Myocyte (in vitro differentiated cells): ENCODE results near the gene MVB12B. TPM values are rescaled to one million over a fixed set of nuclear protein-coding genes. Genes with fewer than 3 reads are reported as not detected.
A peak's percentile ranks its signal among the peaks of the same experiment; 100 is the strongest.

Experiments
- DNase-seq: peaks from one replicate; pipeline ENCODE4 v3.0.0-alpha.2; 2012; ENCODE audit warnings: low read depth
- total RNA-seq: library from RNA; depleted of rRNA; stranded (reverse); fragments of >200 nt; gene quantifications from 2 replicates; pipeline ENCODE4 v1.2.3, GENCODE V29; 2014

Gene MVB12B
- total RNA-seq, 1 donor from 2014 or later: 4.3 TPM

DNA sequence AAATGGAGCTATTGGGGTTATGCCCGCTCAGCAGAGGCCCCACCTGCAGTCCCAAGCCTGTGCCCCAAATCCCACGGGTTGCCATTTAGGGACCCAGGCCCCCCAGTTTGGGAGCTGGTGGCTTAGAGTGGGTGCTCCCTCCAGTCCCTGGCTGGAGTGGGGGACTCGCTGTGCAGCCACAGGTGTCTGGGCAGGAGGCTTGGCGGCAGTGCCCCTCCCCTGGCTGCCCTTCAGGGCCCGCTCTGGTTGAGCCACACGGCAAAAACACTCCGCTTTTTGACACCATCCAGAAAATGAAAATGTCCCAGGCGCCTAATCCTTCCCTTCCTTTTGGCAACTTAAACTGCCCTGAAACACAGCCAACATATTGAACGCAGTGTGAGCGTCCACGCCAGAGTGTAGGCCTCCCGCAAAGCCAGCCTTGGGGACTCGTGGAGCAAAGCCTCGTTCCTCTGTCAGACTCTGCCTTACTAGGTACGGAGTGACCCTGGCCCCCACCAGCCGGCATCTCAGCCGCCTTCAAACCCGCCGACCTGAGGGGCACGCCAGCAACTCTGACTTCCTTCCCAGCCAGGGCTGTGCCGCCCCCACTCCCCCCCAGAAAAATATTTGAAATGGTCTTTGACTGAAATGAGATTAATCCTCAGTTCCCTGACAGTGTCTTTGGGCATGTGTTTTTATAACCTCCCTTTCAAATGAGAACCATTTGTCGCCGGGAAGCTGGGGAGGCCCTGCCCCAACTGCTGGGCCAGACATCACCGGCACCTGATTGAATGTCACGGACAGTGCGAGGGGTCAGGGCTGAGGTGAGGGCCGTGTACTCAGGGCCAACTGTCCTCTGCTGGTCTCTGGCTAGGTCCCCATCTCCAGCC, 188.6 kb downstream of the MVB12B start:
- DNase-seq: no peak

DNA sequence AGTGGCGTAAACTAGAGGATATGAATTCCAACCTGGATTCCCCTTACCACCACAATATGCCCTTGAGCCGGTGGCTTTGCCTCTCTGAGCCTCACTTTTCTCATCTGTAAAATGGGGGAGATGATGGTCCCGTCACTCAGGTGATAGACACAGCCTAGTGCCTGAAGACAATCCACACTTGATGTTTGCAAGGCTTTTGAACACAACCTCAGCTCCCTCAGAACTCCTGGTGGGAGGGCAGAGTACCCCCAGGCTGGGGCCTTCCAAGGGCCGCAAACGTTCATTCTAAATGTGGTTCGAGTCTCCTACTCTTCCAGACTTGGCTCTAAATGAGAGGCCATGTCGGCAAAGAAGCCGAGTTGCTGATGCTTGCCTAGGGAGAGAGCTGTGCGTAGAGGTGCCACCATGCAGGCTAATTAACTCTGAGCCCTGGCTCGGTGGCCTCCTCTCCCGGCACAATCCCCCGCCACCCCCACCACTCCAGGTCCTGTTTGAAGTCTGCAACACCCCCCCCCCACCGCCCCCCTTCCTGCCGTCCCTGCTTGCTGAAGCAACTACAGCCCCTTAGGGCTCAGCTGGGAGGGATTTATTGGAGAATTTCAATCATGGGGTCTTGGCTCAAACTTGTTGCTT, 189.4 kb downstream of the MVB12B start:
- DNase-seq: no peak

DNA sequence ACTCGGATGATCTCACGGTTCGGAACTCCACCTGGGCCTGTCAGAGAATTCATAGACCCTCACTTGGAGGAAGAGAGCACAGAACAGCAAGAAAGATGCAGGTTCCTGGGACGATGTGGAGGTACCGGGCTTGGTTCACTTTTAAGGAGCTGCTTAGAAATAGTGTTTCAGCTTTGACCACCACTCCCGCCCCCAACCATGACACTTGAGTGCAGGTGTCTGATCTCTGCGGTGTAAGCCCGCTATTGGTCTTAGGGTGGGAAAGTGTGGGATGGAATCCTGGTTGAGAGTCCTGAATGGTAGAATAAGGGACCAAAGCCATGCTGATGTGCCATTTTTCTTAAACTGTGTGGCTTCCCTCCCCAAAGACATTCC, 189.9 kb downstream of the MVB12B start:
- DNase-seq: no peak

DNA sequence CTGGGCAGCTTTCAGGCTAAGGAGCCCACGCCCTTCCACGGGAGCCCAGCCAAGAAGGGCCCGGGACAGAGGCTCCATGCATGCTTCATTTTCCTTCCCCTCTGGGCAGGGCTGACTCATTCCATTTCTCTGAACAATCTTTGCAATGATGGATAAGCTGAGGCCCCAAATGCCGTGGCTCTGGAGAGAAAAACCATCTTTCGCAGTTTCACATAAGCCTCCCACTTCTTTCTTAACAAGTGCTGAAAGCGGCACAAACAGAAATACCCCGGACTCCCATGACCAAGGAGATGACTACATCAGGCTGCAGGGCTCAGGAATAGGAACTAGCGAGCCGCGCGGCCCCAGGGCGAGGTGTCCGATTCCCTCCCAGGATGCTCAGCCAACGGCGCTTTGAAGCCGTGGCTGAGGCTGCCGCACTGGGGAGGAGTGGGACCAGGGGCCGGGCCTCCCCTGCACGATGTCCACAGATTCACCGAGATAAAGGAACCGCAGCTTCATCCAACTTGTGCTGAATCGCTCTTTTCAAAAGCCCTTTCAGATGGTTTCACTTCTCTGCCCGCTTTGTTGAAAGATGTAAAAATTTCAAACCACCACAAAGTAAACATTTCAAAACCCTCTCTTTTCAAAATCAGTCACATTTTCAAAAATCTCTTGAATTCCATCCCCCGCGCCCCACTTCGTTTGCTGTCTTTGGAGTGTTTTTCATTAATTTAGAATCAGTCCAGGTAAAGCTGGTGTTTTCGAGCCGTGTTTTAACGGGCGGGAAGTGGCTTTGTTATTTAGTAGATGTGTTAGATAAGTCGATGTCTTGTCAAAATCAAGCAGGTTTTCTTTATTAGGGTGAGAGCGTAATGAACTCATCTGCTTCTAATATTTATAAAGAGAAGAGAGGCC, 190.6 kb downstream of the MVB12B start:
- DNase-seq: peak; percentile 68

DNA sequence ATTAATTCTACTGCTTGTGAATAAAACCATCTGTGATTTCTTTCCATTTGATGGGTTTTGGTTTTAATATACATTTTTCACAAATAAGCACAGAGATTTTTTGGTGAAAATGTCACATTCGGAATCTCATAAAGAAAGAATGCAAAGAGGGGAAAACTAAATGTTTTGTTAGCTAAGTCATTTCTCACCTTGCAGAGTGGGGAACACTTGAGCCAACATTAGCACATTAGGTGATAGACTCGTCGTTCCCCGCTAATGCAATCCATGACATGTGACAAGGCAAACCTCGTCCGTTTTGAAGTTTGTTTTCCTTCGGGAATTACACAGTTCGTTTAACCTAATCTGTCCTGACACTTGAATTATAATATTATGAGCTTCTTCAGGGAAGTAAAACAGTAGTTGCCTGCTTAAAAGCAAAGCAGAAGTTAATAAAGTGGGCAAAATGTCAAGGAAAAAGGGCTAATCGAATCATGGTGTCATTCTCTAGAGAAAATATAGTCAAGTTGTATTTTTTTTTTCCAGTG, 191.3 kb downstream of the MVB12B start:
- no peak for DNase-seq

DNA sequence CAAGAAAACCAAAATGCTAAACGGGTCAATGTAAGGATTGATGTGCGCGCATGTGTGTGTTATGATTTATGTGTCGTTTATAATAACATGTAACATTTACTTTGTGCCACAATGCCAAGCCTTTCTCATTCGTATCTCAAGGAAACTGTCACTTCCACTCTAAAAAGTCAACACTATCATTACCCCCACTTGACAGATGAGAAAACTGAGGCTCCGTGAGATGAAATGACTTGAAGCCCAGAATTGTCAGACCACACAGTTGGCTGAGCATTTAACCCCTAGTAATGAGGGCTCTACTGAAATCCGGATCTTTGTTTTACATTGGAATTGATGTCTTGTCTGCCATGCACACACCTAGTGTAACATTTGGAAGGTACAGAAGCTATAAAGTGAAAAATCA, 192.1 kb downstream of the MVB12B start:
- no peak for DNase-seq

DNA sequence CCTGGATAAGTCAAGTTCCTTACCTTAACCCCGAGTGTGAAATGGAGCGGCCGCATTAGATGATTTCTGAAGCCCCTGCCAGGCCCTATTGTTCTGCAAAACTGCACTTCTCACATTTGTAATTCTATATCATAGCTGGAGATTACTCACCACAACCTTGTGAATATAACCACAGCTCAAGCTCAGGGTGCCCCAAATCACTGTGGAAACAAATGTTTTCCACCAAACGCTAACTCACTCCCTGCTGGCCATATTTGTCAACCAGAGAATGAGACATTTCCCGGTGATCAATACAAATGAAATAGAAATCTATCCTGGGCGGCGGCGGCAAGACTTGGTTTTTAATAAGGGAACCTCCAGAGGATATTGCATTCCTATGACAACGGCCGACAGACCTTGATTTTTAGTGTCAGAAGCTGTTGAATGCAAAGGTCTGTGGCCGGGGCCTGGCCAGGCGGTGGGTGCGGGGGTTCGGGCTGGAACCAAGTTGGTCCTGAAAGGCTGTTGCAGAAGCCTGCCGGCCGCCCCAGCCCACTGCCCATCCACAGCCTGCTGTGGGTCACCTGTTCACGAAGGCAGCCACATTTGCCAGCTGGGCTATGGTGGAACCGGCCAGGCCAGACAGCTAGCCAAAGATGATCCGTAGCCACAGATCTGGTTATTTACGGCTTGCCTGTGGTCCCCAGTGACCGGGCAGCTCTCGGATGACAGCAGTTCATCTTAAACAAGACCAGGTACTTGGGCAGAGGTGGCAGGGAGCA, 193.2 kb downstream of the MVB12B start:
- peak; percentile 47 for DNase-seq

DNA sequence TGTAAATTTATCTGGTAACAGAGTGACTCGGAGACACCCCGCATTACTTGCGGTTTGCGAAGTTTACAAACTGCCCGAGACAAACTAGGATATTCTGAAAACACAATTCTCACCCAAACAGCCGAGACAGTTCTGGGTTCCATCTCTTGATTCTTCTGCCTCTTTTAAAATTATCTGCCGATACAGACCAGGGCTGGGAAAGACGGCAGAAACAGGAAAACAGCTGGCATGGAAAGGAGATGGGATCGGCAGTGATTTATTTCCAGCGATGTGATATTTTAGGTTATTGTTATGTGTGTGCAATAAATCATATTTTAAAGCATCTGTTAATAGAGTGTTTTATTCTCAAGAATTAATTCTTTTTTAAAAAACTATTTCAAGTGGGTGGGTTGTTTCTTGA, 193.8 kb downstream of the MVB12B start:
- no peak for DNase-seq

DNA sequence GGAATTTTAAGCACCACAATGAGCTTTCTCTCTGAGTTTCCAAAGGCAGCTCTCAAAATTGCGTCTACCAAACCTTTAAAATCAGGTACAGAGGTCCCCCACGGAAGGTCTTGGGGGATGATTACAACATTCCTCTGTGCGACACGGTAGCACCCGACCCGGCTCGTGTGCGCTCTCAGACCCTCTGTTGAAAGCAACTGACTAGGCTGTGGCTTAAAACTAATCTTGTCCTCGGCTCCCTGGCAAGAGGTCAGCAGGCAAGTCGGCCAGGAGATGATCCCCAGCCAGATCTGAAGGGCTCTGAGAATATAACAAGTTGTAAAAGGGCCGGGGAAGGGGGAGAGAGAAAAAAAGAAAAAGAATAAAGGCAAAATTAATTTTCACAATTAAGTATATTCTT, 194.5 kb downstream of the MVB12B start:
- no peak for DNase-seq

DNA sequence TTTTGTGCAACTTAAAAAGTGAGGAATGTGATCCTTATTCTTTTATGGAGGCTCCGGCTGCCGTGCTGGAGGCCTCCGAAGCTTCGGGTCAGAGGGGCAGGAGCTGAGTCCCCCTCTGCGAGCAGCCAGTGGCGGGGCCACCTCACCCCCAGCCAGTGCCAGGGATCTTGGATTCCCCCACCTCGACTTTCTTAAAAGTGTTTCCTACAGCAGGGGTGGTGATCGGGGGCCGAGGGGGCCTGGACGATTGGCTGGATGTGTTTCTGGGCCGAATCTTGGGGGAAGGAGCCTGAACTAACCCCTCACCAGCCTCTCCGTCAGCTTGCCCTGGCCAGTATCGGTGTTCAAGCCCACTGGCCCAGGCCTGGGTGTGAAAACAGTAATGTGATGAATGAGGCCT, 194.9 kb downstream of the MVB12B start:
- DNase-seq: no peak

DNA sequence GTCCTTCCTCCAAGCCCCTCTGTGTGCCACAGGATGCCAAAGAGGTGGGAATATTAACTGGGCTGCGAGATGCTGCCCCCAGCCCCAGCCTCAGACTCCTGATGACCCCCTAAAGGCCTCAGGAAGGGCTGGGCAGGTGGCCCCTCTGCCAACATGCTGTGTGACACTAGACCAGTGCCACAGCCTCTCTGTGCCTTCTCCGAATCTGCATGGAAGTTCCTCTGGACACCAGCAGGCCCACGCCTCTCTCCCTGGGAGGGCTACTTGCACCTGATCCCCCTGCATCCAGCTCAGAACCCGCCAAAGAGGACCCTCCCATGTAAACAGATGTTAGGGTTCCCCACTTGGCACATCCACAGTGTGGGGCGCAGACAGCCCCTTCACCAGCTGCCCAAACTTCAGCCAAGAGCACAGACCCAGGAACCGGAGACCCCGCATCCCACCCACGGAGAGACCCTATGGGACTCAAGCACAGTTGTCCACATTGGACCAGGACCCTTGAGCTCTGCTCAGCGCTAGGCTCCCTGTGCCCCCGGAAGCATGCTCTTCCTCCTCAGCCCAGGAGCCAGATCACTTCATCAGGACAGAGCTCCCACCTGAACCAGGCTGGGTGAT, 195.5 kb downstream of the MVB12B start:
- no peak for DNase-seq

DNA sequence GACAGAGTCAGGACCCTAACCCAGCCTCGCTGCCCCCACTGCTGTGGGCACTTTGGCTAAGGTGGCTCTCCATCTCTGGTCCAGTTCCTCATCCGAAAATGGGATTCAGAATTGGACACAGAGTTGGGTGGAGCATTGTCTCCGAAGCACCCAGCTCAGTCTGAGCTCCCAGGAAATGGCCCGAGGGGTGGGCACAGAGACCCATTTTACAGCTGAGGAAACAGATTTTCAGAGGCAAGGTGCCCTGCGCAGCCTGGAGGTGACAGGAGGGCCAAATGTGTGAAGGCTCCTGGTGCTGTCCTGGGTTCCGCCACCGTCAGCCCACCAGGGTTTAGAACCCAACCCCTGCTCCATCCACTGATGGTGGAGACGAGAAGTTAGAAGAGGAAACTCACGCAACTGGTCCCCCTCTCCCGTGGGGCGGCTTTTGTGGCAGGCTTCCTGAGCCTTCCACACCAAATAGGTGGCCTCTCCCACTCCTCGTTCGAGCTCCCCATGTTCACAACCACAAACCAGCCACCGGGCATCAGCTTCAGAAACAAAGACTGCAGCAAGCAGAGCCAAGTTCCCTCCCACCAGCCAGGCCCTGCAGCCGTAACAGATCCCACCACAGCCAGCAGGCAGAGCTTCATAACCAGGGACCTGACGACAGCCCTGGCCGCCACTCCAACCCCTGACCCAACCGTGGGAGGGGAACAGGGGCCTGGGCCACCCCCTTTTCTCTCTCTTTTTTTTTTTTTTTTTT, 196.2 kb downstream of the MVB12B start:
- no peak for DNase-seq

DNA sequence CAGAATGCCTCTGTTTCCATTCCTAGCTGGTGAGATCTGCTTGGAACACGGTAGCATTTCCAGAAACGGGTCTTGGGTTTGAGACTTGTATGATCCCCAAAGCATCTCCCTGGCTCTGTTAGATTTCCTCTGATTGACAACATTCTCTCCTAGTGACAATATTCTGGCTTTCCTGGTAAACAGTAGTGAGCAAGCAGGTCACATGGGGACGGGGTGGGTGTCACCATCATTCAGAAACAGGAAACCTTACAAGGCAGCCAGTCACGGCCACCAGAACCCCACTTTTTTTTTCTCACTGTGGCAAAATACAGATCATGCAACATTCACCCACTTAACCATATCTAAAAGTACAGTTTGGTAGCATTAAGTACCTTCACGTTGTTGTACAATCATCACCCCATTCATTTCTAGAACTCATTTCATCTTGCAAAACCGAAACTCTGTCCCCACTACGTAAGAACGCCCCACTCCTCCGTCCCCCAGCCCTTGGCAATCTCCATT, 197.0 kb downstream of the MVB12B start:
- DNase-seq: no peak

DNA sequence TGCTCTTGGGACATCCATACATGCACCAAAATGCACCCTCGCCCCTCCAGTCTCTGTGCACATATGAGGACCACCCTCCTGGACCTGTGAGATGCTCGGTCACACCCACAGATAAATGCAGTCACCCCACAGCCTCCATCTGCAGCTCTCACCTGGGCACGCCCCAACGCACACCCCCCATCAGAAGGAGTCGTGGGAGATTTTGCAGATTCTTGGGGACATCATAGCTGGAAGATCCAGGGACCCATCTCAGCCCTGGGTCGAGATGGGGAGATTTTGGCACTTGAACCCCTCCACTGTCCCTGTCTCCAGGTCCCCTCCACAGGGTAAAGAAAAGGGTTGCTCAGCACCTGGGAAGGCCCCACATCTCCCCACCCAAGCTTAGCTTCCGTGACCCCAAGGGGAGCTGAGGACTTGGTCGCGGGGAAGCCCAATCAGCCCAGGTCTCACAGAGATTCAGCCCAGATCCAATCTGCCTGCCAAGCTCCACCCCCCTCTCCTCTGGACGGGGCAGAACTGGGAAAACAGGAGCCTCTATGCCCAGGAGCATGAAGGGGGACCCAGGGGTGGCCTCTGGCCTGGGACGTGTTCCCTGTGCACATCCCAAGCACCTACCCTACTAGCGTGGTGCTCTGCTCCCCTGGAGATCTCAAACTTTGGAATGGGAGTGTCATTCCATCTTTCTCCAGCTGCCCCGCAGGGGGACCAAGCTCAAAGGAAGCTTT, 197.9 kb downstream of the MVB12B start:
- DNase-seq: no peak

DNA sequence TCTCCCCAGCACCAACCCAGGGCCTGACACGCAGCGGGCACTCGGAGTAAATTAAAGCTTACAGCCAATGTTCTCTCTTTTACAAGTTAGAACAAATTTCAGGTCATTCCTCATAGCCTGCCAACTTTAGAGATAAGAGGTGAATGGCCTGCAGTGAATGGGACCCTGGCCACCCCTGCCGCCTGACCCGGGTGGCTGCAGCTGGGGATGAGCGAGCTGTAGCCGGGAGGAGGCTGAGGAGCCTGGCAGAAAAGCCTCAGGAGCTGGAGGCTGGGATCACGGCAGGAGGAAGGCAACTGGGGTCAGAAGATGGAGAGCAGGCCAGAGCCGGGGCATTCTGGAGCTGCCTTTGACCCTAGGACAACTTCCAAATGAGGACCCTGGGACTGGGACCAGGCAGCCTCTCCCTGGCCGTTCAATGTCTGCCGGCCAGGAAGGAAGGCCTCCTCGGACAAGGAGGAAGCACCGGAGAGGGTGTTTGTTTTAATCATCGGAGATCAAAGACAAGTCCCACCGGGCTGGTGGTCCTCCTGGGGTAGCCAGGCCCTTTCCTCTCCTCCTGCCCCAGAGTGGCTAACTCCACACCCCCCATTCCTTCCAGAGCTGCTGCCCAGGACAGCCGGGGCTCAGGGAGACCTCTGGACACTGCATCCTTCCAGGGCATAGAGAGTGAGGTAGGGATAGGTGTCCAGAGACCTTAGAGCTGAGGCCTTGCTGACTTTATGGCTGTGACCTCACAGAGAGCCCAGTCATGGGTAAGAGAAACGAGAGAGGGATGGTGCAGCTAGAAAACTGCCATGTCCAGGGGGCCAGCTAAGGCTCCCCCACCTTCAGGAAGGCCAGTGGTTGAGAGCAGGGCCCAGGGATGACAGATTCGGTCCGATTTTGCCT, 199.8 kb downstream of the MVB12B start:
- no peak for DNase-seq

DNA sequence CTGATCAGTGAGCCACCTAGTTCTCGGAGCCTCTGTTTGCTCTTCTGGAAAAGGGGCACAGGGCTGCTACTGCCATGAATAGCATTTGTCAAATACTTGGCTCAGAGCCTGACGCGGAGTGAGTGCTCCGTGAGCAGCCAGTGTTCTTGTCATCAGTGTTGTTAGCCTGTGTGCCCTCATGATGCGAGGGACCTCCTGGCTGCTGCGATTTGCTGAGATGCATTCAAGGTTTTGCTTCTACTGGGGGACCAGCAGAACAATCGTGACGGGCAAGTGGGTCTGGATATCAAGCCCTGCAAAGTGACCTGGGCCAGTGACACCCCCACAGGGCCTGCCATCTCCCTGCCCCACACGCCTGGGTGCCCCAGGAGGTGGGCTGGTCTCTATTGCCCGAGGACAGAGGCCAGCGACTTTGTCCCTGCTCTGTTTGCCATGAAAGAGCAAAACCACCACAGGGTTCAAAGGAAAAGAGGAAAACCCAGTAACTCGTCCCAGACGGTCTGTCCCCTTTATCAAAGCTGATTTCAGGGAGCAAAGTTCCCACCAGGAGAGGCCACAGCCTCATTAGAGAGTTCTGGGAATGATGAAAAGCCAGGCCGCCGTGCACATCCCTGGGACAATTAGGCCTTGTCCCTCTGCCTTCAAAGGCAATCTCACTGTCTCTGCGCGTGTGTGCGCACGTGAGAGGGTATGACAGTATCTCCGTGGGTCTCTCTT, 200.6 kb downstream of the MVB12B start:
- DNase-seq: no peak

DNA sequence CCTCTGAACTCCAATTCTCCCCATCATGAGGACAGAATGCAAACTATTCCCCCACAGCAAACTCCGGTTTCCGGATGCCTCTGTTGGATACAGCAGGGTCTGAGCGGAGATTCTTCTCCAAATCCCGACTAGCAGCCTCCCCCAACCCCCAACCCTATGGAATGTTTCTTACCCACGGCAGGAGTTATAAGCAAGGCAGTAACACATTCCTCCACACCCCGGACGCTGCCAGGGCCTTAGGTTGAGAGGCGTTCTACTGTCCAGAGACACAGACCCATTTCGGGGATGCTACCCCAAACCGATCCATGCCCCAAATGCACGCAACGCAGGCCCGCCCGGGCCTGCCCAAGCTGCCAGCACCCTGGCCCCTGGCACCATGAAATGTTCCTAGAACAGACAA, 201.5 kb downstream of the MVB12B start:
- no peak for DNase-seq
